T-helper 17 cell (primary cell): Measurements from ENCODE around the gene EFCAB14. TPM values are rescaled to one million over a fixed set of nuclear protein-coding genes. Genes with fewer than 3 reads are reported as not detected.
"Not testable (repeated sequence)": the region's sequence is repeated elsewhere in the genome, so short reads cannot be mapped to it uniquely, and the experiment has no call there.

Experiments used
- ATAC-seq: fragments of 150-1000 bp; cut with Tn5 transposase; 2 replicates; pipeline ENCODE4 v1.10.0; 2021; ENCODE audit warnings: mild to moderate bottlenecking, moderate library complexity
- DNase-seq, 3 donors: peaks; one replicate each; pipeline versions ENCODE4 v3.0.0 to v3.0.0-alpha.2; 2020 to 2021
- H3K9me3 ChIP-seq: one replicate; pipeline ENCODE4 v1.7.0; 2013; ENCODE audit warnings: low read length, mild to moderate bottlenecking; ENCODE audit not compliant: control insufficient read depth, poor library complexity, severe bottlenecking
- H3K27ac Mint-ChIP-seq: one replicate; pipeline ENCODE4 v1.8.0; 2022; ENCODE audit warnings: mild to moderate bottlenecking, moderate library complexity, mixed read lengths
- H3K27me3 Mint-ChIP-seq: one replicate; pipeline ENCODE4 v1.8.0; 2022; ENCODE audit warnings: mixed read lengths
- H3K36me3 Mint-ChIP-seq: one replicate; pipeline ENCODE4 v1.8.0; 2022; ENCODE audit warnings: low read depth, mixed read lengths
- H3K4me1 Mint-ChIP-seq: one replicate; pipeline ENCODE4 v1.8.0; 2022; ENCODE audit warnings: mild to moderate bottlenecking, mixed read lengths
- H3K4me3 Mint-ChIP-seq: one replicate; pipeline ENCODE4 v1.8.0; 2022; ENCODE audit warnings: mild to moderate bottlenecking, moderate library complexity, mixed read lengths
- total RNA-seq, 4 donors: library from RNA in 2 of 4; stranded (reverse) in 2 of 4; gene quantifications; one replicate each; pipeline ENCODE4 v1.2.3 and lab custom pipeline; 2022 to 2026

The EFCAB14 gene
- total RNA-seq (10 to 100 TPM; 79.7 to 90.5 TPM), total RNA-seq (lab: John Stamatoyannopoulos, UW) (122 to 125 reads per million in 2 donors)

DNA sequence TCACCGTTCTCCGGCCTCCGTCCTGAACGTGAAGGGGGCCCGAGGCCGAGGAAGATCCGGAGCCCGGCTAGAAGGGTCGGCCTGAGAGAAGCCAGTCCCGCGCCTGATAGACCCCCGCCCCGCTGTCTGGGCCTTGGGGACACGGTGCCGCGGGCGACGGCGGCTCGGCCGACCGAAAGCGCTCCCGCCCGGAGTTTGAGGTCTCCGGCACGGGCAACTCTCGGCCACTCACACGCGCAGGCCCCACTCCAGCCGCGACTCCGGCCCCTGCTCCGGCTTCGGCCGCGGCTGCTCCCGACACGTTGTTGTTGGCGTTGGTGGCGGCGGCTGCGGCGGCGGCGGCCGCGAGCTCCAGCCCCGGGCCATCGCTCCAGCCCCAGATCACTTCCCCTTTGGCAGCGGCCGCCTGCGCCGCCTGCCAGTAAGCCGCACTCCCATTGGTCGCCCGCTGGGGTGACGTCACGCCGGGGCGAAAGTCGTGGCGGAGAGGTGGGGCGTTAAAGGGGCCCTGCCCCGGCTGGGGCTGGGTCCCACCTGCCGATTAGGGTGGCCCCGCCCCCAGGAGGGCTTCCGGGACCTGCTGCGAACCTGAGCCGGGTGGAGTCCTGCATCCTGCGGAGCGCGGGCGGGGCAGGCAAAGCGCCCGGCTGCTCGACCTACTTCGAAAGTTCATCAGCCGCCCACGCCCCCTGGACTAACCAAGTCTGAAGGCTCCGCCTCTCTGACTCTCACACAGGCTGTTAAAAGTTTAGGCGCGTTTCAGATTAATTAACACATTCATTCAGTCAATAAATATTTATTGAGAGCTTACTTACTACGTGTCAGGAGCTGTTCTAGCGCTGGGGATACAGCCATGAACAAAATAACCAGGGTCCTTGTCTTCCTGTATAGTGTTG is at the start of gene EFCAB14:
Gene EFCAB14, minus strand, starts transcription at position 388 of the 896 bp plus-strand sequence. CDS start 1,027 bp downstream, outside the sequence.
- H3K4me3 Mint-ChIP-seq, result peak within 1 kb of the TSS; percentile 94
- no peaks in the 10 kb centered on the region for H3K9me3 ChIP-seq
- peak; percentile 98 to 100 (median 99) for DNase-seq
- H3K27ac Mint-ChIP-seq, result peak within 1 kb of the TSS; percentile 96
- H3K36me3 Mint-ChIP-seq, result peaks cover 5% of the 10 kb centered on the region
- H3K27me3 Mint-ChIP-seq, result no peaks in the 10 kb centered on the region
- peak; percentile 99 for ATAC-seq
- H3K4me1 Mint-ChIP-seq, result peaks cover 43% of the 10 kb centered on the region

GRCh38 chr1:46768445-46768844 is 49.5 kb upstream of the EFCAB14 start:
- Mint-ChIP-seq H3K27me3 (peaks cover 22% of the 10 kb centered on the region), H3K27ac (no peak overlapping the region), H3K4me3 (no peak overlapping the region), H3K4me1 (no peaks in the 10 kb centered on the region), H3K36me3 (peaks cover 6% of the 10 kb centered on the region)
- peaks cover 4% of the 10 kb centered on the region for H3K9me3 ChIP-seq
- ATAC-seq, result no peak
- no peak for DNase-seq

- no peak for DNase-seq
- peaks cover 6% of the 10 kb centered on the region for H3K36me3 Mint-ChIP-seq
- no peaks in the 10 kb centered on the region for H3K4me1 Mint-ChIP-seq
- ATAC-seq, result no peak
- peaks cover 27% of the 10 kb centered on the region for H3K27me3 Mint-ChIP-seq
- no peak overlapping the region for H3K27ac Mint-ChIP-seq
- peaks cover 4% of the 10 kb centered on the region for H3K9me3 ChIP-seq
- H3K4me3 Mint-ChIP-seq, result no peak overlapping the region
Observed at GRCh38 chr1:46767649-46768282, 48.9 kb upstream of the EFCAB14 start.

- no peaks in the 10 kb centered on the region for H3K9me3 ChIP-seq
- no peaks in the 10 kb centered on the region for H3K36me3 Mint-ChIP-seq
- no peak overlapping the region for H3K27ac Mint-ChIP-seq
- no peak for DNase-seq
- peaks cover 42% of the 10 kb centered on the region for H3K27me3 Mint-ChIP-seq
- ATAC-seq, result no peak
- no peaks in the 10 kb centered on the region for H3K4me1 Mint-ChIP-seq
- H3K4me3 Mint-ChIP-seq, result no peak overlapping the region
Observed at GRCh38 chr1:46764402-46764801, 45.5 kb upstream of the EFCAB14 start.

DNA sequence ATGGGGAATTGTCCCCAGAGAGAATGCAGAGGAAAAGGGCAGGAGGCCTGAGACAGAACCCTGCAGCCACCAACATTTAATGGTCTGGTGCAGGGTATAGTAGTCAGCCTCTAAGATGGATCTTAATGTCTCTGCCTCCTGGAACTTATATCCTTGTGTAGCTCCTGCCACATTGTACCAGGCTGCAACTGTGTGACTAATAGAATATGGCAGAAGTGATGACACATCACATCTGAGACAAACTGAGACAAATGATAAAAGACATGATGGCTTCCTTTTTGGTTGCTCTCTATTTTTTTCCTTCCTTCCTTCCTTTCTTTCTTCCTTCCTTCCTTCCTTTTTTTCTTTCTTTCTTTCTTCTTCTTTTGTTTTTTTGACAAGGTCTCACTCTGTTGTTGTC is 42.8 kb upstream of the EFCAB14 start:
- Mint-ChIP-seq H3K27ac (no peak overlapping the region), H3K27me3 (peaks cover 52% of the 10 kb centered on the region), H3K36me3 (no peaks in the 10 kb centered on the region), H3K4me3 (no peak overlapping the region), H3K4me1 (peaks cover 3% of the 10 kb centered on the region)
- no peaks in the 10 kb centered on the region for H3K9me3 ChIP-seq
- no peak for ATAC-seq
- no peak for DNase-seq

GRCh38 chr1:46760558-46761166 is 41.7 kb upstream of the EFCAB14 start:
- no peaks in the 10 kb centered on the region for H3K9me3 ChIP-seq
- DNase-seq, result no peak
- Mint-ChIP-seq H3K4me1 (peaks cover 3% of the 10 kb centered on the region), H3K27ac (no peak overlapping the region), H3K36me3 (no peaks in the 10 kb centered on the region), H3K4me3 (no peak overlapping the region), H3K27me3 (peaks cover 60% of the 10 kb centered on the region)
- no peak for ATAC-seq

GRCh38 chr1:46757956-46758528 is 39.1 kb upstream of the EFCAB14 start:
- Mint-ChIP-seq H3K4me1 (peaks cover 5% of the 10 kb centered on the region), H3K27me3 (peaks cover 71% of the 10 kb centered on the region), H3K4me3 (no peak overlapping the region), H3K27ac (no peak overlapping the region), H3K36me3 (no peaks in the 10 kb centered on the region)
- no peaks in the 10 kb centered on the region for H3K9me3 ChIP-seq
- DNase-seq, result no peak
- no peak for ATAC-seq

GRCh38 chr1:46757247-46757955 is 38.5 kb upstream of the EFCAB14 start:
- no peaks in the 10 kb centered on the region for H3K9me3 ChIP-seq
- Mint-ChIP-seq H3K27ac (no peak overlapping the region), H3K27me3 (peaks cover 77% of the 10 kb centered on the region), H3K4me1 (peaks cover 5% of the 10 kb centered on the region), H3K4me3 (no peak overlapping the region), H3K36me3 (no peaks in the 10 kb centered on the region)
- DNase-seq (no peak), ATAC-seq (no peak)

GRCh38 chr1:46755121-46755520 is 36.2 kb upstream of the EFCAB14 start:
- Mint-ChIP-seq H3K4me3 (no peak overlapping the region), H3K4me1 (peaks cover 5% of the 10 kb centered on the region), H3K27me3 (peaks cover 86% of the 10 kb centered on the region), H3K36me3 (peaks cover 2% of the 10 kb centered on the region), H3K27ac (no peak overlapping the region)
- no peaks in the 10 kb centered on the region for H3K9me3 ChIP-seq
- ATAC-seq (no peak), DNase-seq (no peak)

DNA sequence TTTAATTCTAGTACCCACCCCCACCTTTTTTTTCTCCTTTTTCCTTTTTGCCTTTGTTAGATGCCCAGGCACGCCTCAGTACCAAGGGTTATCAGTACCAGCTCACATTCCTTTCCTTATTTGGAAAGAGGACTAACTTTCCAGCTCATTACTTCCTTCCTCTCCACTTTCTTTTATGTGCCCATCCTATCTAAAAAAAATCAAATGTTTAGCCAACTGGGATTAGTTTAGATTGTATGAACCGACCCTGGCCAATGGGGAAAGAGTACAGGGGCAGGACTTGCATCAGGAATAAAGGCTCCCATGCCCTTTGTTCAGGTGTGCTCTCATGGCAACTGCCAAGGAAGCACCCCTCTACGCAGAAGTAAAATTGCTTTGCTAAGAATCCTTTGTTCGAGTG is 35.8 kb upstream of the EFCAB14 start:
- not testable (repeated sequence) for H3K36me3 Mint-ChIP-seq, ATAC-seq, H3K4me1 Mint-ChIP-seq, H3K27ac Mint-ChIP-seq, H3K4me3 Mint-ChIP-seq, H3K9me3 ChIP-seq, DNase-seq
- peaks cover 89% of the 10 kb centered on the region for H3K27me3 Mint-ChIP-seq

DNA sequence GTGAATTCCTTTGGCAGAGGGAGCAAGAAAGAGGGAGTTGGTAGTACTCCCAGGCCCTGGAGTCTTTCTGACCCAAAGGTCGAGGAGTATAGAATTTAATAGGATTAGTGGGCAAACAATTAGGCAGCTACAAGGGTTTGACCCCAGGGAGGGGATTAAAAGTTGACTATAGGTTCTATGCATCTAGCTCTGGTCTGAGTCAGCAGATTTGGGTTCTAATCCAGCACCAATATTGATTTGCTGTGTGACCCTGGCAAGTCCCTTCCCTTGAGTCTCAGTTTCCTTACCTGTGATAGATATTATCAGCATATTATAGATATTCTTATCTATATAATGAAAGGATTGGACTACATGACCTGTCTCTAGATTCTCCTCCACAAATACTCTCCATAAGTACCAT is 35.1 kb upstream of the EFCAB14 start:
- H3K9me3 ChIP-seq, result no peaks in the 10 kb centered on the region
- Mint-ChIP-seq H3K36me3 (peaks cover 2% of the 10 kb centered on the region), H3K4me1 (peaks cover 5% of the 10 kb centered on the region), H3K27me3 (peaks cover 92% of the 10 kb centered on the region), H3K27ac (no peak overlapping the region), H3K4me3 (no peak overlapping the region)
- DNase-seq, result no peak
- no peak for ATAC-seq

- Mint-ChIP-seq H3K27ac (no peak overlapping the region), H3K27me3 (peaks cover 87% of the 10 kb centered on the region), H3K36me3 (peaks cover 5% of the 10 kb centered on the region), H3K4me3 (no peak overlapping the region), H3K4me1 (peaks cover 2% of the 10 kb centered on the region)
- DNase-seq, result no peak
- ATAC-seq, result no peak
- H3K9me3 ChIP-seq, result no peaks in the 10 kb centered on the region
Observed at GRCh38 chr1:46749921-46750404, 31.0 kb upstream of the EFCAB14 start.
